Stimulated activated CD8-positive, alpha-beta memory T cell treated with anti-CD3 and anti-CD28 coated beads, Interleukin-7, amount 100 ng/mL, for 48 hours (primary cell): ENCODE measurements around the gene SSX4B.
"Not testable (repeated sequence)": the region's sequence is repeated elsewhere in the genome, so short reads cannot be mapped to it uniquely, and the experiment has no call there.

Experiments used
- DNase-seq, 2 donors: peaks; one replicate each; pipeline ENCODE4 v3.0.0-alpha.2; 2020; ENCODE audit warnings: low read depth in 1 of 2; ENCODE audit errors: extremely low read depth in 1 of 2

Gene SSX4B

GRCh38 chrX:48356315-48357094 lies 55.3 kb downstream of the SSX4B start, which contains the start of gene SSX3:
SSX3 (minus strand) TSS chrX:48356703; CDS start chrX:48355249, 1,454 bp downstream.
- DNase-seq: not testable (repeated sequence)
